Epidermal melanocyte (primary cell): ENCODE results near the gene KPNA6.

ENCODE experiments used
- DNase-seq: peaks from one replicate; pipeline ENCODE4 v3.0.0; 2011; ENCODE audit warnings: low spot score; ENCODE audit not compliant: insufficient read length

KPNA6 gene

DNA sequence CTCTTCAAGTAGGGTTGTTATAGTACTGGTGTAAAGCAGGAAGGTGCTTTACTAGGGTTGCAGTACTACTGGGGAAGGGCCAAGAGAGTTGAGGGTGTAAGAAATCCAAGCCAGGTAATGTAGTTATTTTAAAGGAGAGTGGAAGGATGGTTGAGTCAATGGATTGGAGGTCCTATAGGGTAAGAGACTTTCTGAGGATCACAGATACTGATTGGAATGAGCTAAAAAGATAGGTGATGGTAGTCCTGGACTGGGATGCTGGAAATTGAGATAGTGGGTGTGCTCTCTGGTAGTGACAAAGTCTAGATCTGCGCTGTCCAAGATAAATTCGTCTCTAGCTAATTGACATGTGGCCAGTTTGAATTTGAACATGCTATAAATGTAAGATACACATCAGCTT lies 78.6 kb downstream of the KPNA6 start:
- DNase-seq = no peak

DNA sequence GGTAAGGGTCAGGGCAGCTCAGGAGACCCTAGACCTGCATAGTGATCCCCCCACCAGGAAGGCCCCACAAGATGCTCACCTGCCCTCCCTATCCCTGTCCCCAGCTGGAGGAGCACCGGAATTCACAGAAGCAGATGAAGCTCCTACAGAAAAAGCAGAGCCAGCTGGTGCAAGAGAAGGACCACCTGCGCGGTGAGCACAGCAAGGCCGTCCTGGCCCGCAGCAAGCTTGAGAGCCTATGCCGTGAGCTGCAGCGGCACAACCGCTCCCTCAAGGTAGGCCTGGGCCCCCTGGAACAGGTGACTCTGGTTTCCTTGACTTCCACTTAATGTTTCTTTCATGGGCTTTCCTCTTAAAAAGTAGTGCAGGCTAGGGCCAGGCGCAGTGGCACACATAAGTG lies 80.0 kb downstream of the KPNA6 start:
- no peak for DNase-seq

DNA sequence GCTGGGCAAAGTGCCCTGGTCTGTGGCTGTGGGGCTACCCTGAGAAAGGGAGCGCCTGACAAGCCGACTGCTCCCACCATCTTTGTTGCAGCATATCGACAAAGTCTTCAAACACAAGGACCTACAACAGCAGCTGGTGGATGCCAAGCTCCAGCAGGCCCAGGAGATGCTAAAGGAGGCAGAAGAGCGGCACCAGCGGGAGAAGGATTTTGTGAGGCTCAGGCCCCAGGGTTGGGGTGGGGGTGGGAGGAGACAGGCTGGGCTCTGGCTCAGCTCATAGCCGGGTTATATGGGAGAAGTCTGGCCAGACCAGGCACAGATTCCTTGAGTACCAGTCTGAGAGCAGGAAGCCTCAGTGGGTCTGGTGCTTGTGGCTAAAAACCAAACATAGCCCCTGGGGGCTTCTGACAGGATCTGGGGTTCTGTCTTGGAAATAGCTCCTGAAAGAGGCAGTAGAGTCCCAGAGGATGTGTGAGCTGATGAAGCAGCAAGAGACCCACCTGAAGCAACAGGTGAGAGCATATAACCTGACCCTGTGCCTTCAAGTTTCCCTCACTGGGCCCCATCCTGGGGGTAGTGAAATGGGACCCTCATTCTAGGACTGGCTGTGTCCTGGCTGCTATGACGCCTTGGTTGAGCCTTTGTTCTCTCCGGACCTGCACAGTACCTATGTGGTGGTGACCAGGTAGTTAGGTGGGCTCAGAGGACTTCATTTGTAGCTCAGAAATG lies 84.5 kb downstream of the KPNA6 start:
- DNase-seq = no peak

DNA sequence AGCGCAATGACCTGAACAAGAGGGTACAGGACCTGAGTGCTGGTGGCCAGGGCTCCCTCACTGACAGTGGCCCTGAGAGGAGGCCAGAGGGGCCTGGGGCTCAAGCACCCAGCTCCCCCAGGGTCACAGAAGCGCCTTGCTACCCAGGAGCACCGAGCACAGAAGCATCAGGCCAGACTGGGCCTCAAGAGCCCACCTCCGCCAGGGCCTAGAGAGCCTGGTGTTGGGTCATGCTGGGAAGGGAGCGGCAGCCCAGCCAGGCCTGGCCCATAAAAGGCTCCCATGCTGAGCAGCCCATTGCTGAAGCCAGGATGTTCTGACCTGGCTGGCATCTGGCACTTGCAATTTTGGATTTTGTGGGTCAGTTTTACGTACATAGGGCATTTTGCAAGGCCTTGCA lies 87.1 kb downstream of the KPNA6 start:
- DNase-seq = no peak

DNA sequence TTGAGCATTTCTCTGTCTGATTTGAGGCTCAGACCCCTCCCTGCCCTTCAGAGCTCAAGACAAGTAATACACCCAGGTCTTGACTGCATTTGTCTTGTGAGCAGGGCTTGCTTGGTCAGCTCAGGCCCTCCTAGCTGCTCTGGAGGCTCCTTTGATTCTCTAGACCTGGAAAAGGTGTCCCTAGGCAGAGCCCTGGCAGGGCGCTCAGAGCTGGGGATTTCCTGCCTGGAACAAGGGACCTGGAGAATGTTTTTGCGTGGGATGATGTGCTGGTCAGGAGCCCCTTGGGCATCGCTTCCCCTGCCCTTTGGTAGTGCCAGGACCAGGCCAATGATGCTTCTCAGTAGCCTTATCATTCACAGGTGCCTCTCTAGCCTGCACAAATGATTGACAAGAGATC lies 87.7 kb downstream of the KPNA6 start:
- DNase-seq = no peak

DNA sequence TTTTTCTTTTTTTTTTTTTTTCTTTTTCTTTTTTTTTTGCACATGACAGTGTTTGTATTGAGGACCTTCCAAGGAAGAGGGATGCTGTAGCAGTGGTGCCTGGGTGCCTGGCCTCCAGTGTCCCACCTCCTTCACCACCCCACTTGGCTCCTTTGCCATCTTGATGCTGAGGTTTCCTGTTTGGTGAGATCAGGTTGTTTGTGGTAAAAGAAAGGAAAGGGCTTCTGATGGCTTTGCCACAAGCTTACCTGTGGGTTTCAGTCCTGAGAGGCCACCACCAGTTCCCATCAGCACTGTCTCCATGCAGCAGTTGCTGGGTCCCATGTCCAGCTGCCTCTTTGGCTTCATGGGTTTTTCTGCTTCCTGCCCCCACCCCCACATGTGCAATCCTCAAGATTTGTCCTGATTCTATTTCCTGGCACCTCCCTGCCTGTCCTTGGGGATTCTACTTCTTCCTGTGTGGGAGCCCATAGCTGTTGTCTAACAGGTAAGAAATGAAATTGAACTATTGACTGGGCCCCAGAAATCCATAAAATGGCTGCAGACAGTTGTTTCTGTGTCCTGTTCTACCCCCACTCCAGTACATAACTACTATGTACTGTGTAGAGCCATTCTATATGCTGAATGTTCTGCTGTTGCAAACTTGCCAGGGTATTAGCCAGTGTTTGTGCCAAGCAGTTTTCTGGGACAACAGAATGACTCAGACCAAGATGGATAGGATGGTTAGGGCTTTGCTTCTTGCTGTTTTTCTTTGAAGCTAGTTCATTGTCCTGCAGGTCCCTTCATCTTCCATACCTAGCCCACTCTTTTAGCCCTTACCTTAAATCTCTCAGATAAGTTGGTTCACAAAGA lies 88.3 kb downstream of the KPNA6 start:
- DNase-seq = no peak

DNA sequence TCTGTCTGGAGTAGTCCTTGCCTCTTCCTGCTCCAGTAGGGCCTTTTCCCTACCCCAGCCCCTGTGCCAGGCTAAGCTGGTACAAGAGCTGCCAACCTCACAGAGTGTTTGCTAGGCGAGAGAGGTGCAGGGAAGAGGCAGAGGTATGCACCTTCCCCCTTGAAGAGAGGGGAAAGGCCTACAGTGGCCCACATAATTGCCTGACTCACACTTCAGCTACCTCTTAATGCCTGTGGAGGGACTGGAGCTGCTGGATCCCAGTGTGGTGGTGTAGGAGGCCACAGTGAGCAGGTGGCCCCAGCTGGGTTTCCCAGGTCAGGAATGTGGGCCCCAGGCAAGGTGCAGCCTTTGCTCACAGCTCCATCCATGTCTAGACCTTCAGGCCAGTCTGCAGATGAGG lies 89.2 kb downstream of the KPNA6 start:
- DNase-seq = no peak

DNA sequence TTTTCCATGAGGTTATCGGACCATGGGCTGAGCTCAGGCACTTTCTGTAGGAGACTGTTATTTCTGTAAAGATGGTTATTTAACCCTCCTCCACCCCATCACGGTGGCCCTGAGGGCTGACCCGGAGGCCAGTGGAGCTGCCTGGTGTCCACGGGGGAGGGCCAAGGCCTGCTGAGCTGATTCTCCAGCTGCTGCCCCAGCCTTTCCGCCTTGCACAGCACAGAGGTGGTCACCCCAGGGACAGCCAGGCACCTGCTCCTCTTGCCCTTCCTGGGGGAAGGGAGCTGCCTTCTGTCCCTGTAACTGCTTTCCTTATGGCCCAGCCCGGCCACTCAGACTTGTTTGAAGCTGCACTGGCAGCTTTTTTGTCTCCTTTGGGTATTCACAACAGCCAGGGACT lies 90.0 kb downstream of the KPNA6 start:
- no peak for DNase-seq

DNA sequence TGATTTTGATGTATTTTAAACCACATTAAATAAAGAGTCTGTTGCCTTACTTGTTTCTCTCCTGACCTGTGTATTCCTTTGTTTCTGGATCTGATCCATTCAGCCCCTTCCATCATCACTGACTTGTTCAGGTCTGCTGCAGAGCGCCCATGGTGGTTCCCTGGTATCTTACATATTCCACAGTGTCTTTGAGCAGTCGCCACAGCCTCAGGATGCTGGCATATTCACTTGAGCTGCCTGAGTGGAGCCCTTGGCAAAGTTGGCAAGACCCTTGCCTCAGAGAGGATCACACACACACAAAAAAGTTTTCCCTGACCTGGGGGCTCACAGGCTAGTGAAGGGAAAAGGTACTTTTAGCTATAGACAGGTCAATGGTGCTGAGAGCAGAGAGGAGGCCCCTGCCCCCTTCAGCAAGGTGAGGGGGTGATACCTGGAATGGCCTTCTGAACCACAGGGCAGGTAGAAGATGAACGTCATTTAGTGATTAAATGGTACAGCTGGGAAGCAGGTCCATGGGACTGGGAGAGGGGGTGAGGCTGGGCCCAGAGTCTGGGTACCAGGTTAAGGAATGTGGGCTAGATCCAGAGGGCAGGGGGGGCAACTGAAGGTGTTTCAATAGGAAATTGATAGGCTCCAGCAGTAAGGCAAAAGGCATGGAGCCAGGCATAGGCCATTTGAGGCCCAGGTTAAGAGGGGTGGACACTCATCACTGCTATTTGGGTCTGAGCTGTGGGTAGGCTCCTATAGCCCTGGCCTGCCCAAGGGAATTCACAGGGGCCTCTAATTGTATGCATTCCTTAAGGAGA lies 90.6 kb downstream of the KPNA6 start:
- no peak for DNase-seq

DNA sequence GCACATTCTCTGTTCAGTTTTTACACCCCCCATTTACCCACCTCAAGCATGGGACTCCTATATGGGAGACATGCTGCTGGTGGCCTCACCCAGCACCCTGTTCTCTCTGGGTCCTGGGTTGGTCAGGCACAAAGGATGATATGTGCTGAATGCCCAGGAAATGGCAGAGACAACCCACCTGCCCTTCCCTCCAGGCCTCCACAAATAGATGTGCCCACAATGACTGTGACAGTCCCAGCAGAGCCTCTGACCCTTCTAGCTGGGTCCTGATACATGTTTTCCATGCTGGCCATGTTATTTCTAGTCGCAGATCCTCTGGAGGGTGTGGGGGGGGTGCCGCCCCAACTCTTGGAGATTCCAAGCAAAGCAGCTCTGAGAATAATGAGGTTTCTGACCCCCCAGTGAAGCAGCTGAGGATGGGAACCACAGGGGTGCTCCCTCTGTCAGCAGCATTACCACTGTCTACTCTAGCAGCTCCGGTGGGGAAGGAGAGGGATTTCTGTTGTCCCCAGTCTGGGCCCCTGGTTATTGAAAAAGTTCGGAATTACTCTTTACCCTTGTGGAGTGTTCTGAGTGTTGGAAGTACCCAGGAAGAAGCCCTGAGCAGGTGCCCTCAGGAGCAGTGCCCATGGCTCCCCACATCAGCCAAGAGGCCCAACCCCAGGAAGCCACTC lies 91.3 kb downstream of the KPNA6 start:
- no peak for DNase-seq

DNA sequence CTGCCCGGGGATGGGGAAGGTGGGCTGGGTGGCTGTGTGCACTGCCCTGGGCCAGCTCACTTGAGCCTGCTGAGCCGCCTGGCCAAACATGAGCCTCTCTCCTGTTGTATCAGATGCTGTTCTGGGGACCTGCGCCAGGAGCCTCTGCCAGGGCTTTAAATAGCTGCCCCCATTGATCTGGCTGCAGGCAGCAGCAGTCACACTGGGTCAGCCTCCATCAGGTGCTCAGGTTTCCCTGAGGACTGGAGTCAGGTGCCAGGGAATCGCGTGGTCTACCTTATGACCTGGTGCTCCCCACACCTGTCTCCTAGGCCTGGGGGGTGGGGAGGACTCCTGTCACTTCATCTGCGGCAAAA lies 91.8 kb downstream of the KPNA6 start:
- no peak for DNase-seq

DNA sequence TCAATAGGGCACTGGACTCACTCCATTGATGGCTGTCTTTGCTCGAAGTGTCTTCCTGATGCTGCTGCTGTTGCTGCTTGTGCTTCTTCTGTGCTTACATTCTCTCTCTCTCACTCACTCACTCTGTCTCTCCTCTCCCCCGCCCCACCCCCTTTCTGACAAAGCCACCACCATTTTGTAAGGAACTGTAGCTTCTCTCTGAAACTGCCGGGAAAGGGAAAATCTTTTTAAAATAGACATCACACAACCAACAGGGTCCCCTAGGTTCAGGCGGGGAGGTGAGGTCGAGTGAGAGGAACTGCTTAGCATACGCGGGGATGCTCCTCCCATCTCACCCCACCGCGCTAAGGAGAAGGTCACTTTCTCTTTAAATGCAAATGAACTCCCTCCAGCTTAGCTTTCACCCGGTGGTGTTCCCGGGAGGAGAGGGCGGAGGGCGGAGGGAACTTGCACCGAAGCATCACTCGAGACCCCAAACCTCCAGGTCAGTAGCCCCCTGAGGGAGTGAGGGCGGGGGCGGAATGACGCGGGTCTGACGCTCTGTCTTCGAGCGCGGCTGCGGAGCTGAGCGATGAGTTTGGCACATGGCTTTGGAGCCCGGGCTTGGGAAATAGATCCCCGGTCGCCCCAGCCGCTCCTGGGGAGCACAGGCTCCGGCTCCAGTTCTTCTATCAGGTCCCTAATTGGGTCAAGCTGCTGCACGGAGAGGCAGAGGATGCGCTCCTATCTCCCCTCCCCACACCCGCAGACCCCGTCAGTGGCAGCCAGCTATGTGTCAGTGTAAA lies 92.6 kb downstream of the KPNA6 start, which contains the start of gene CCDC28B:
CCDC28B (plus strand) TSS at position 370 of the 785 bp plus-strand sequence. CDS start 1,341 bp downstream, outside the sequence.
- DNase-seq = peak; percentile 64

DNA sequence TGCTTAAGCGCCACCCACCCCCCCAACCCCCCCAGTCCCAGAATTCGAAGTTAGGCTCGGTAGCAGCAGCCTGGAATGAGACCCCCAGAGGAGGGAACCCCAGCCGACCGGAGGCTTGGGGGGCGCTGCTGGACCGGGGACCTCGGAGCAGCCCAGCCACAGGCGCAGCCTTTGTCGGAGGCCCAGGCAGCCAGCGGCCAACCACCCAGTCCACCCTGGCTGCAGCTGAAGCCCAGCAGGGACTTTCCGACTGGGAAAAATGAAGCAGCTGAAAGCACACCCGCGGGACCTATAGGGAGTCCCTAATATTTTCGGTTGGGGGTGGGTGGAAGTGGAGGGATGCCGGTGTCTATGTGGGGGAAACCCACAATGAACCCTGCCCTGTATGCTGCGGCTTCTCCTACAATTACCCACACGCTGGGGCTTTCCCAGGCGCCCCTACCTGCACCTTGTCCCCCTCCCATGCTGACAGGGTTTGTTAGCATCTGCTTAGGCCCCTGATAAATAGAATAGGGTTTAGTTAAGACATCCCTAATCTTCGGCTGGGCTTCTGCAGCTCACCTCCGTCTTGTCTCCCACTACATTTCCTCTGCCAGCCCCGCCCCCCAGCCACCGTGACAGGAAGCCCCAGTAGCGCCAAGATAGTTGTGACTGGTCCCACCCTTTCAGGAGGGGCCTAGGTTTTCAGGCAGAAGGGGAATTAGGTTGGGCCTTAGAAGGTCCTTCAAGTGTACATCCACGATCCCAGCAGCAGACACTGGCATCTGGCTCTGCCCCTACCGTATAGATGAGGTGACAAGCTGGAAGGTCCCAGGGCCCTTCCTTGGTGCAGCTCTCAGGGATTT lies 93.4 kb downstream of the KPNA6 start:
- no peak for DNase-seq

DNA sequence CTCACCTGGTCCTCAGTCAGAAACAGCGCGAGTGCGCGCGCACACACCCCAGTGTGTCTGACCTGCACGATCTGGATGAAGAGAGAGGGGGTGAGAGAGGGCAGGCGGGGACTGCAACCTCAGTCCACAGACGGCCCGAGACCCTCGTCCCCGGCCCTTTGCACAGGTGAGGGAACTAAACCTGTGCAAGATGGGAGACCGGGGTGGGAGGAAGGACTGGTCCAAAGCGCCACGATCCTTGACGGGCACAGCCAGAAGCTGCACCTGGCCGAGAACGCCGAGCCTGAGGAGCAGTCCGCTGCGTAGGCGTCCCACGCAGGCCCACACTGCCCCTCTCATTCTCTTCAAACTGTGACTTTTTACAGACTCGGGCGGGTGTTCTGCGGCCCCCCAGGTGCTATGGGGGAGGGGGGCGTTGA lies 97.1 kb downstream of the KPNA6 start:
- DNase-seq = no peak

DNA sequence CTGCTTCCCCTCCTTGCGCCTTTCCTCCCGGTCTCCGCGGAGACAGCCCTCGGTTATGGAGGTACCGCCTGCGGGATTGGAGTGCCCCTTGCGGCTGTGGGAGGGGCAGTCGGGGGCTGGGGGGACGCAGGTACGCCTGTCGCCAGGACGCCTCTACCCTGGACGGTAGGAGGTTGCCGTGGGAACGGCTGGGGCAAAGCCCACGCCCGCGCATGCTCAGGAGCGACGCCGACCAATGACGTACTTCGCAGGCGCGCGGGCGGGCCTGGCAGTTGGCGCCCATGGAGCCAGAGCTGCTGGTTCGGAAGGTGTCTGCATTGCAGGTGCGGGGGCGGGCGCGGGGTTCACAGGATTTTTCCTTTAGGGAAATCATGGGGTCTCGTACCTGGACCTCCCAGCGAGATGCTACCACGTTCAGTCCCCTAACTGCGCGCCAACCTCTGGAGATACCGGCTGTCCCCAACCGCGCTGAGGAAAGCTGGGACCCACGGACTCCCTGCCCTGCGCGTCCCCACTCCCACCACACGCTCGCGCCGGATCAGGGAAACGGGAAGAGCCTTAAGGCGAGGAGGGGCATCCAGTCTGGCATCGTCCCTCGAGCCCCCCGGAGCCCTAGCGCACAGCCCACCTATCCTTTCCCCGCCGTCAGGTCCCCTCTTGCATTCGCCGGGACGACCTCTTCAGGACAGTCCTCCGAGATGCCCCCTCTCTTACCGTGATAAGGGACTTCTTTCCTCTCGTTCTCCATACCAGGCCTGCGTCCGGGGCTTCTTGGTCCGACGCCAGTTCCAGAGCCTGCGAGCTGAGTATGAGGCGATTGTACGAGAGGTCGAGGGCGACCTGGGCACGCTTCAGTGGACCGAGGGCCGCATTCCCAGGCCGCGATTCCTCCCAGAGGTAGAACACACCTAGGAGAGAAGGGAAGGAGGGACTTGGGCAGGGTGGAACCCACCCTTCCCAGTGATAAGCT lies 97.8 kb downstream of the KPNA6 start, which contains the start of gene IQCC:
IQCC (plus strand) TSS at position 271 of the 970 bp plus-strand sequence; CDS start at position 282, 11 bp downstream.
- DNase-seq = peak; percentile 80

DNA sequence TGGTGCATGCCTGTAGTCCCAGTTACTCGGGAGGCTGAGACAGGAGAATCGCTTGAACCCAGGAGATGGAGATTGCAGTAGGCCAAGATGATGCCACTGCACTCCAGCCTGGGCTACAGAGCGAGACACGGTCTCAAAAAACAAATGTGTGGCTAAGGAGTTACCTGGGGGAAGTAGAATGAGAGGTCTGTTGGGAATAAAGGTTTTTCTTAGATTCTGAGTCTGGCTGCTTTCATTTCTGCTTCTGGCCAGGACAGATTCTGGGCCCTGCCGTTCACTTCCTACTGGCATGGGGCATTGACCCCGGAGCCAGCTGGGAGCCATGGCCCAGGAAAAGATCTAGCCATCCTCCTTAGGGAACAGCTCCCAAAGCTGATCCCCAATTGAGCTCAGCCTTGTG lies 100.6 kb downstream of the KPNA6 start:
- no peak for DNase-seq

DNA sequence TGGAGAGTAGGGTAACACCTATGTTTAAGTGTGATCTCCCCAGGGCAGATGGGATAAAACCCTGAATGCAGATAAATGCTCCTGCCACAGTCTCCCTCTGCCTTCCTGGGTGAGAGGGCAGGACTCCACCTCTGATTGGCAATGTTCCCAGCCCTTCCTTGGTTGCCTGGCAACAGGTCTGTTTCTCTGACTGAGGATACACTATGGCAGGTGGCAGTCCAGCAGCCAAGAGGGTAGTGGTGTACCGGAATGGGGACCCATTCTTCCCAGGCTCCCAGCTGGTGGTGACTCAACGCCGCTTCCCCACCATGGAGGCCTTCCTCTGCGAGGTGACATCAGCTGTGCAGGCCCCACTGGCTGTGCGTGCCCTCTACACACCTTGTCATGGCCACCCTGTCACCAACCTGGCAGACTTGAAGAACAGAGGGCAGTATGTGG lies 101.1 kb downstream of the KPNA6 start, which contains the start of gene DCDC2B:
DCDC2B (plus strand) TSS at position 199 of the 438 bp plus-strand sequence; CDS start at position 204, 5 bp downstream.
- DNase-seq = no peak
